Activated CD4-positive, alpha-beta T cell treated with anti-CD3 and anti-CD28 coated beads, Interleukin-2, amount 50 U/mL, for 16 hours (primary cell): Measurements from ENCODE around the gene GSTM3.
"Not testable (repeated sequence)": the region's sequence is repeated elsewhere in the genome, so short reads cannot be mapped to it uniquely, and the experiment has no call there.

Experiments used
- DNase-seq: peaks from one replicate; pipeline ENCODE4 v3.0.0-alpha.2; 2020

The GSTM3 gene

DNA sequence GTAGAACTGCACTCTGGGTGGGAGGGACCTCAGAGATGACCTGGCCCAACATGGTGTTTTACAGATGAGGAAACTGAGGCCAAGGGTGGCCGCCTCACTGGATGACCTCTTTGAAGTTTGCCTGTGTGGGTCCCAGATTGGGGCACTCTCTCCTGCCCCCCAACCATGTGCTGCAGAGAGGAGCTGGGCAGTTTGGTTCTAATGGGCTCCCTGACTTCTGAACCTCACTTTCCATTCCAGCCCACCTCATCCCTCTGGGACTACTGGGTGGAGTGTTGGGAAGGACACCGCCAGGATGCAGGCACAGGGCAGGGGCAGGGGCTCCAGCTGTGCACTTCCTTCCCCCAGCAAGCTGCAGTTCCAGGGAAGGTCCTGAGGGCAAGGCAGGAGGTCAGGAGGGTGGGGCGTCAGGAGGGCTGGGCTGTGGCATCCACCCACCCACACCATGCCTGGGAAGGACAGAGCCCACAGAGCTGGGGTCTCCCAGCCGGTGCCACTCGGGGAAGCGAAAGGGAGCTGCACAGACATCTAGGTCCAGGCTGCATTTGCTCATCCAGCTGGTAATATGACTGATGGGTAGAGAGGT, 33.2 kb upstream of the GSTM3 start:
- DNase-seq, result no peak

DNA sequence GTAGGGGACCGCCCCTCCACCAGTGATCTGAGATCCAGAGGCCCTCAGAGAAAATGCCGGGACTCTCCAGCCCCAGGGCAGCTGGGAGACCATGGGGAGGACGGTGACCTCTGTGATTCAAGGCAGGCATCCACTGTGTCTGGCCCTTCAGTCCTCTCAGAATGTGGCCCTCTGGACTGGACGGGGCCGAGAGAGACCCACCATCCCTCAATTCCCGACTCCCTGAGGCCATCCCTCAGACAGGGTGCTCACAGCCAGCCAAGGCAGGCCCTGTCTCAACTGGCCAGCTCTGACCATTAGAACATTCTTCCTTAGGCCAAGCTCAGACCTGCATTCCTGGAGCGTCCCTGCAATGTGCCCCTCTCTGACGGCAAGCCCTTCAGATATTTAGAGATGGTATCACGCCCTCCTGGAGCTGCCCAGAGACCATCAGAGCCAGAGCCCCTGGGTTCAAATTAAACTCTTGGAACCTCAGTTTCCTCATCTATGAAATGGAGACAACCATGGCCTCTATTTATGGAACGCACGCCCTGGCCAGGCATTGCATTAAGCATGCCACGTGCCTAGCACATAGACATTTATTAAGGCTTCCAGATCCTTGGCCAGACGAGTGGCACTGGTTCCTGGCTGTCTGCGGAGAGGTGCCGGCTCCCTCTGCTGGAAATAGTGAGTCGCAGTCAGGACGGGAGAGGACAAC, 32.5 kb upstream of the GSTM3 start:
- peak; percentile 80 for DNase-seq

DNA sequence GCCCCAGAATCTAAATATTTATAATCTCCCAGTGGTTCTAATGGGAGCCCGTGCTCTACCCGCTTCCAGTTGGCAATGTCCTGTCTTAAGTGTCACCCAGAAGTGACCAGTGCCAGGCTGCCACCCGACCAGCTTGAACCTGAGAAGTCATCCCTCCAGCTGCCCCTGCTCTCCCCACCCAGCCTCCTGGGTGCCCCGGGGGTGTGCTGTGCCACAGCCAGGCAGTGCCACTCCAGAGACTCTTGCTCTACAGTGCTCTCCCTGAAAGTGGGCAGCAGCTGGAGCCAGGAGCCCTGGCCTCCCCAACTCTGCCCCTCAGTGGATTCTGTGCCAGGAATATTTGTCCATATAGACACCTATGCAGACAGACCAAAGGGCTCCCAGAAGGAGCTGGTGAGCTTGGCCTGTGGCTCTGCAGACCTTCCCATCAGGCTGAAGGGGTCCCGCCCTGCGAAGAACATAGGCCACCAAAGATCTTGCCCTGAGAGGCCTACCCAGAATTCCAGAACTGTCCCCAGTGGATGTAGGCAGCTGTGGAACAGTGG, 31.9 kb upstream of the GSTM3 start:
- DNase-seq, result no peak

DNA sequence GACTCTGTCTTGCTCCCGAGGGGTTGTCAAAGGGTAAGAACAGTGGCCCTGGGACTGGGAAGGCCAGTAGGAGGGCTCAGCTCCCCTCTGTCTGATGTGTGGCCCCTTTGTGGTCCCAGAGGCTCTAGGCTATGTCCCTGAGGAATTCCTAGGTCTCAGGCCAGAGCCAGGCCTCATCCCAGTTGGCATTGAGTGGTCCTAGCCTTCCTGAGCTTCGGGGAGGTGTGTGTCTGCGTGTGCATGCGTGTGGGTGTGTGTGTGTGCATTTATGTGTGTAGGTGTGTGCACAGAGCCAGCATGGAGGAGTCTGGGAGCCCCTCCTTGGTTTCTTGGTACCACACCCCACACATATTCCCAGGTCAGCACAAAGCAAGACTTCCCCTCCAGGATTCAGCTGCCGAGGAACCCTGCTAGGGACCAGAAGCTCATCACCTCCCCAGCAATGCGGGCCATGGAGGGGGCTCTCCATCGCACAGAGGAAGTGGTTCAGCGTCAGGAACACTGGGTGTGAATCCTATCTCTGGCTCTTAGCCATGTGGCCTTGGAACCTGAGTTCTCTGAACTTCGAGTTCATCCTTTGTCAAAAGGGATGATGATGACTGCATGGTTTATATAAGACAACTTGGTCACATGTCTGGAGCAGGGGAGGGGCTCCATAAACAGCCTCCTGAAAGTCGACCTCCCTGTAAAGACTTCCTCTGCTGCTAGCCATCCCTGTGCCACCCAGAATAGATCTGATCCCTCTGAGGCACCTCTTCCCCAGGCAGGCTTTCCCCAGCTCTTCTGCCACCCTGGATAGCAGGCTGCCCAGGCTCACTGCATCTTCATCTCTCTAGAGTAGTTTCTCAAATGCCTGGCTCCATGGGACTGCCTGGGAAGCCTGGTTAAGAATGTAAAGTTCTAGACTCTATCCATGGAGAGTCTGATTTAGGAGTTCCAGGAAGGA, 31.1 kb upstream of the GSTM3 start:
- no peak for DNase-seq

DNA sequence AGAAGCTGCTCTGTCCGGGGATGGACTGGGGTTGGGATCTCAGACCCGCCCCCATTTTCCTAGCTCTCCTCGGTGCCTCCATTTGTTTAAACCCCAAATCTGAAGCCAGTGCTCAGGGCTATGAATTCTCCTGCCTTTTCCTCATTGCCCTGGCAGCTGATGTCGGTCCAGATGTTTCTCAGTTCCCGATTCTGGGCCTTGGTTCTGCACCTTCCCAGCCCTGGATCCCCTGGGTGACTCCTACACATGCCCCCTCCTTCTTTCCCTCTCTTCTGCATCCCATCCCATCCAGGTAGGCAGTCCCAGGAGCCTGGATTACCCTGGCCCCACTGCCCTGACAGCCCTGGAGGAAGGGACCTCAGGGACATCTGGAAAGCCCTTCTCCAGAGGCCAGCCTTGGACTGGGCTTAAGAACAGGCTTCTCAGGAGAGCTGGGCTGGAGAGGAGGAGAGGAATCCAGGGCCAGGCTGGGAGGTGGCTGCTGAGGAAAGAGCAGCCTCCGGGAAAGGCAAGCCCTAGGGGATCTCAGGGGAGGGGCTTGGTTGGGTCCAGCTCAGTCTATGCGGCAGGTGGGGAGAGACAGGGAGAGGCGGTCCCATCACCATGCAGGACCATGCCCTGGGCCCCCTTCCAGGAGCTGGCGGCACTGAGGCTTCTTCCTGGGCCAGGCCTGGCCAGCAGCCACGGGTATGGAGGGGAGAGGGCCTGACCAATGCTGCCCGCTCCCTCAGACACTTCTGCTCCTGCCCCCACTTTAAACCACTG, 29.7 kb upstream of the GSTM3 start:
- DNase-seq, result no peak

DNA sequence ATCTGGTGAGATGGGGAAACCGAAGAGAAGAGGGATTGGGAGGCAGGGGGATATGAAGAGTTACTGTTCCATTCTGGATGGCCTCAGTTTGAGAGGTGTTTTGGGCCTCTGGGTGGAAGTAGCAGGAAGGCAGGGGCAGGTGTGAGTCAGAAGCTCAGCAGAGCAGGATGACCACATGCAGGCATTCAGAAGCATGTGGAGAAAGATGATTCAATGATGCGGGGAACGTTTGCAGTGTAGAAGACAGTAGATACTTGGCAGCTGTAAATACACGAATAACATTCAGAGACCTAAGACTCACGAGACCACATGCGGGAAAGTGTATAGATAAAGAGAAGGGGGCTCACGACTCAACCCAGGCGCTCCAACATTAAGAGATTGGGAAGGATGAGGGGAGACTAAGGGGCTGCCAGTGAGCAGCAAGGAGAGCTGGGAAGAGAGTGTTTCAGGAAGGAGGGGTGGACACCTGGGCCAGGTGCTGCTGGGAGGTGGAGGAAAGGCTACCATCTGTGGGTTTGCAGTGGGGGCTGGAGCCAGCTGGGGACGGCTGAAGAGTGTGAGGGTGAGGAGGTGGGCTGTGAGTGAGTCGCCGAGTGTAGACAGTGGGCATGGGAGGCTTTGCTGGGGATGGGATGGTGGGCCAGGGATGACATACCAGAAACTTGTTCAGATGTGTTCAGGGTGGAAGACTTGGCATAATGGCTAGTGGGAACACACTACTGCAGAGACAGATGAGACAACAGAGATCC, 28.7 kb upstream of the GSTM3 start:
- DNase-seq, result no peak

DNA sequence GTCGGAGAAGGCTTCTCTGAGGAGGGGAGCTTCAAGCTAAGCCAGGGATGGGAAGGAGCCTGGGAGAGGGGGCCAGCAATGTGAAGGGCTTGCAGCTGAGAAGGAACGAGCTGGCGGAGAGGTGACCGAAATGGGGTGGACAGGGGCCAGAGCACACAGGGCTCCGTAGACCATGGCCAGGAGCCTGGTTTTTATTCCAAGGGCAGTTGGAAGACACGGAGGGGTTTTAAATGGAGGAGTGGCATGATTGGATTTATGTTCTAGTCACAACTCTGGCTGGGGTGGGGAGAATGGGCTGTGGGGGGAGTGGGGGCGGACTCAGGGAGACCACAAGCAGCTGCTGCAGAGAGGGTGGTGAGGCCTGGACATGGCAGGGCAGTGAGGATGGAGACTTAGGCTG, 28.0 kb upstream of the GSTM3 start:
- no peak for DNase-seq

DNA sequence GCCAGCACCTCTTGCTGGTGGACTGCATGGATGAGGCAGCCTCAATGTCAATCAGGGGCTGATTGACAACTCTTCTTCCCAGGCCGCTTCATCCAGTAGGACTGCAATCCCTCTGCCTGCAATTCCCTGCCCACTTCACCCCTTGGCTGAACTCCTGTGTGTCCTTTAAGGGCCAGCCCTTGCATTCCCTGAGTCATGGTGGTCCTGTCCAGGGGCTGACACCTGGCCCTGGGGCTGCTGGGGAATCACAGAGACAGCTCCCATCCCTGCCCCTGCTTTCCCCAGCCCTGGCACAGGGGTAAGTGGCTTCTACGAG, 27.5 kb upstream of the GSTM3 start:
- no peak for DNase-seq

DNA sequence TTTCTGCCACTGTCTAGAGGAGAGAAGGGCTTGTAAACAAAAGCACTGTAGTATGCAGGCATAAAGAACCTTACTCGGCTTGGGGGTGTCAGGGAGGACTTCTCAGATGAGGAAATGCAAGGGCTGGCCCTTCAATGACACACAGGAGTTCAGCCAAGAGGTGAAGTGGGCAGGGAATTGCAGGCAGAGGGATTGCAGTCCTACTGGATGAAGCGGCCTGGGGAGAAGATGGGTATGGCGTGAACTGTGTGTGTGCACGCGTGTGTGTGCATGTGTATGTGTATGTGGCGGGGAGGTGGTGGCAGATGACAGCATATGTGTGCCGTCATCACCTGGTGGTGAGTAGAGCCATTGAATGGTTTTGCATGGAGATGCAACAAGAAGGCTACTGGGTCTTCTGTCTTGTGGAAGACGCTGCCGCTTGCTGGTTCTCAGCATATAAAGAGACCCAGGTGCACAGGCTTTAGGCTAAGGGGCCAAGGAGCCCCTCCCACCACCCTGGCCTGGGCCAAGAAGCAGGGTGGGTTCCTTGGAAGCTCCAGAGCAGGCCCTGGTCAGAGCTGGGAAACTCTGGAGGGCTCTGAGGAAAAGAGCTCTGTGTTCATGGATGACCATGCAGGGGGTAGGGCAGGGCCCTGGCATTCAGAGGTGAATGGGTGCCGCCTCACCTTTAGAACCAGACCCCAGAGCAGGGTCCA, 26.9 kb upstream of the GSTM3 start:
- no peak for DNase-seq

DNA sequence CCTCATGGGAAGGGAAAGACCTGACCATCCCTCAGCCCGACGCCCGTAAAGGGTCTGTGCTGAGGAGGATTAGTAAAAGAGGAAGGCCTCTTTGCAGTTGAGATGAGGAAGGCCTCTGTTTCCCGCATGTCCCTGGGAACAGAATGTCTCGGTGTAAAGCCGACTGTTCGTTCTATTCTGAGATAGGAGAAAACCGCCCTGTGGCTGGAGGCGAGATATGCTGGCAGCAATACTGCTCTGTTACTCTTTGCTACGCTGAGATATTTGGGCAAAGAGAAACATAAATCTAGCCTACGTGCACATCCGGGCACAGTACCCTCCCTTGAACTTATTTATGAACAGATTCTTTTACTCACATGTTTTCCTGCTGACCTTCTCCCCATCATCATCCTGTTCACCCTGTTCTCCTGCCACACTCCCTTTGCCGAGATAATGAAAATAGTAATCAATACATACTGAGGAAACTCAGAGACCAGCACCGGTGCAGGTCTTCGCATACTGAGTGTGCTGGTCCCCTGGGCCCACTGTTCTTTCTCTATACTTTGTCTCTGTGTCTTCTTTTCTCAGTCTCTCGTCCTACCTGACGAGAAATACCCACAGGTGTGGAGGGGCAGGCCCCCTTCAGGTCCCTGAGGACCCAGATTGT, 26.3 kb upstream of the GSTM3 start:
- not testable (repeated sequence) for DNase-seq

DNA sequence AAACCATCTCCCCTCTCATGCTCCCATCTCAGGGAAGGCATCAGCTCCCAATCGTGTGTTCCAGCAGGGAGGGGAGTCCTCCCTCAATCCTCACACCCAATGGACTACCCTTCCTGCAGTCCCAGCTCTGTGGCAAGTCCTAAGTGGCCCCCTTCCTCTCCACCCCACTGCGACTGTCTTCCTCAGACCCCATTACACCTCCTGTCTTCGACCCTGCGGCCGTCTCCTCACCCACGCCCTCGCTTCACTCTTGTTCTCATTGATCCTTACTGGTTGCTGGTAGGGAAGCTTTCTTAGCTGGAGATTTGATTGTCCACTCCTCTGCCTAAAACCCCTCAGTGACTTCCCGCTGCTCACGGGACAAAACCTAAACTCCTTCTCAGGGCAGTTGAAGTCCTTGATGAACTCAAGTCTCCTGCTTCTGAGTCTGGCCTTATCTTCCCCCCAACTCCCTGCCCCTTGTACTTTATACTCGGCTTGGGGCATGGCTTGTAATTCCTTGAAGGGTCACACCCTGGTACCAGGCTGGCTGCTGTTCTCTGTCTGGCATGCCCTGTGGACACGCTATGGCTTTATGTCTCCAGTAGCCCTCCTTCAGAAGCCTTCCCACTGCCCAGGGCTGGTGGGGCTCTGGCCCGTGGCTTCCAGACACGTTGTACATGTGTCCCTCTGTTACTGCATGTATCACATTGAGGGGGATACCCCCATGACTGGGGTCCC, 25.2 kb upstream of the GSTM3 start:
- no peak for DNase-seq

DNA sequence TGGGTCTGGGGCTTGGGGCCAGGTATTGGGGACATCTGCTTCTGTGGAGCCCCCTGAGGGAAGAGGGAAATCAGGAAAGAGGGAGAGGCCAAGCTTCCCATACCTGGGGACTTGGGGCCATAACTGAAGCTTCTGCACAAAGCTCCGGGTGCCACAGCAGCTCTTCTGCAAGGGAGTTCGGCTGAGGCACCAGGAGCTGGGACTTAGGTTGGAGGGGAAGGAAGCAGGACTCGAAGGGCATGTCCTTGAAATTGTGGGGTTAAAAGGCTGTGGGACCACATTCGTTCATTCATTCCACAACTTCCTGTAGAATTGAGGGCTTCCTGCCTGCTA, 24.6 kb upstream of the GSTM3 start:
- DNase-seq, result no peak

DNA sequence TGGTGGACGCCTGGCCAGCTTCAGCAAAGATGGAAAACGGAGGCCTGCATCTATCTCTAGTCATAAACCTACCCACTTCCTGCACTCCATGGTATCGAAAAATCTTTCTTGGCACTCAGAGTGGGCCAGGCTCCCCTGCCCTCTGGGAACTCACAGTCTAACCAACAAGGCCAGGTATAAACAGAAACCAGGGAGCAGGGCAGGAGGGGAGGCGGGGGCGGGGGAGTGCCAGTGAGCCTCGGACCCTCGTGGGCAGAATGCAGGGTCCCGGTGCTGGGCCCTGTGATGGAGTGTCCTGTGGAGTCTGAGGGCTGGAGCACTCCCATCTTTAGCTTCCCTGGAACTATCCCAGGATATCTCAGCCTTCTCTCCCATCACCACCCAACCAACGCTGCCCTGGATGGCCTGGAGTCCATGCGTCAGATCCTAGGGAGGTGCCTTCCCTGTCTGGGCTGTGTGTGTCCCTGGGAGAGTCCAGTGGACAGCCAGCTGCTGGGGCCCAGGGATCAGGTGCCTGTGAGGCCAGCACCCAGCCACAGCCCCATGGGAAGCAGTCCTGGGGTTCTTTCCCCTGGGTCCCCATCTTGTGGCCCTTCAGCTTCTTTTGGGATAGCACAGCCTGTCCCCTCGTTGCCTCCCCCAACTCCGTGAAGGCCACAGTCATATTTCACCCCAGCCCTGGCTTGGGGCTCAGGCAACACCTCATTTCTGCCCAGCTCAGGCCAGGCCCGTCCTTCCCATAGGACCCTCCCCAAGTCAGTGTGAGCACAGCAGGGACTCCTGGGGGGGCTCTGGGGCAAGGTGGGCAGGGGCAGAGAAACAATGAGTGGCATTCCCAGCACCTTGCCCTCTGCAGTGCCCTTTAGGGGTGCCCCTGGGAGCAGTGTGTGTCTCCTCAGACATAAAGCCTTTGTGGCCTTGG, 24.0 kb upstream of the GSTM3 start:
- DNase-seq, result no peak

DNA sequence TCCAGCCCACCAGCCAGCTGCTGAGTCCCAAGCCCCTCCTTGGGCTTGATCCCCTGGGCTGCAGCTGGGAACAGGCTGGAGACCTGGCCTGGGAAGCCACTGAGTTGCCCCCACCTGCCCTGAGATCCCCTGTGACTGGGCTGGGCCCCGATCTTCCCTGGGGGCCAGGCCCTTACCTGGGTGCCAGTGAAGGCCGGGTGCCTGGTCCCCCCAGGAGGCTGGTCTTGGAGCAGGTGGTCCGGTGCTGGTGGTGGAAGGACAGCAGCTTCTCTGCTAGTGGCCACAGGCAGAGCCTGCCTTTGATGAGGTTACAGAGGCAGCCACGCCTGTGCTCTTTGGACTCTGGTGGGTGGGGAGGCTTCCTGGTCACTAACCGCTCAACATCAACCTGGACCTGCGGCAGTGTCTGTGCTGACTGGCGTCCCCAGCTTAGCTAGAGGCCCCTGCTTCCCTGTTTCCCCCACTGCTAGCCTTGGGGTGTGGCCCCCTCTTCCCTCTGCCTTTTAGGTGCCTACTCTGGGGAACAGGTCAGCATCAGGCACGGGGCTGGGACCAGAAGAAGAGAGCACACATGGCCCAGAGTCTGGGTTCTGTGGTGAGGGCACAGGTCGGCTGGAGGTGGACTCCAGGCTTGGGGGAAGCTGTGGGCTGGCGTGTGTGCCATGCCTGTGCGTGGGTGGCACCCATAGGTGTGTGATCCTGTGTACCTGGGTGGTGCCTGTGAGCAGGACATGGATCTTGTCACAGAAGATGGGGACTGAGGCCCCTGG, 23.0 kb upstream of the GSTM3 start, which contains the start of gene EPS8L3:
Gene EPS8L3, minus strand, starts transcription at position 278 of the 770 bp plus-strand sequence. CDS start 2,174 bp downstream, outside the sequence.
- no peak for DNase-seq

DNA sequence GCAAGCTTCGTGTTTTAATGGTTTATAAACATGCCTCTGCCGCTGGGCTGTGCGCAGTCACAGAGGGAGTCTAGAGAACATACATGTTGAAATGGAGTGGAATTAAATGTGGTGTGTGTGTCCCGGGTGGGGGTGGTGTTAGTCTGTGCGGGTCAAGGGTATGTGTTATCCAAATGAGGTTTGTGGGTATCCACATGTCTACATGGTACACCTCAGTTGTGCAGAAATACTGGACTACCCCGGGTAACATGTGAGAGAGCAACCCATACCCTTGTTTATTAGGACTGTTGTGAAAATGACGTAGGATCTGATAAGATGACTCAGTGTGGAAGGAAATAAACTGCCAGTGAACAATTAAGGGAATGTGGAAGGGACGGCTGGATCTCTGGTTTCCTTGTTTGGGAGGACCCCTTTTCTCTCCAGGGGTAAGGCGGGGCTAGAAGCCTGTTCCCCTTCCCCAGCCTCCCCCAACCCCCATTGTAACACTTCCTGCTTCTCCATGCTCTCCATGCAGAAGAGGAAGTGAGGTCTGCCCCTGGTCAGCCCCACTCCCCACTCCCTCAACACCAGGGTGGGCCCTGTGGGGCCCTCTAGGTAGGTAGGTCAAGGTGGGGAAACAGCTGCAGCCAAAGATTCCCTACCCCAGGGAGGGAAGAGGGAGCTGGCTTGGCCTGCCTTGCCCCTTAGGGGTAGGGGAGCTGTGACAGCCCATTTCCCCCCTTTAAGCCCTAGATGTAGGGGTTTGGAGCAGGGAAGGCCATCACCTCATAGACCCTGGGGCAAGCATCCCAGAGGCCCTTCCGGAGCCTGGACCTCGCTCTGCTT, 22.2 kb upstream of the GSTM3 start:
- no peak for DNase-seq

DNA sequence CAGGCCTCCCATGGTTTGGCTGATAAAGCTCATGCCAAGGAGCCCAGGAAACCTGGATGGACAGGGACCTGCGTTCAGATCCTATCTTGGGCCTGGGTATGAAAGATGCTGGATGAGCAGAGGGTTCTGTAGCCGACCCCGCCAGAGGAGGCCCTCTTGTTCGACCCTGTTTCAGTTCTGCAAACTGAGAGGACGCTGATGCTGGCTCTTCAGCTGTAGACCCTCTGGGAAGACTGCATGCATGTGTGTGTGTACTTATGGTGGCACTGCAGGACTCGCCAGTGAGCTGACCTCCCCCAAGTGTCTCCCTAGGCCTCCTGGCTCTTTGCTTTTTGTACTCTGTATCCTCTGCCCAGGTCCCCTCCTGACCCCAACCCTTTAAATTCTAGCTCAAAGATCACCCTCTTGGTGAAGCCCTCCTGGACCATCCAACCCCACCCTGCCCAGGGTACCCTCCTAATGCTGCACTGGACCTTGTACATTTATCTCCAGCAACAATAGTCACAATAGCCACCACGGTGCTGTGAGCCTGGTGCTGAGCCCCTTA, 21.3 kb upstream of the GSTM3 start:
- no peak for DNase-seq
